EH (cell line): ENCODE results near the gene SLFN13.
"Not testable (repeated sequence)": the region's sequence is repeated elsewhere in the genome, so short reads cannot be mapped to it uniquely, and the experiment has no call there.

ENCODE experiments used
- DNase-seq: peaks from one replicate; pipeline ENCODE4 v3.0.0-alpha.2; 2015; ENCODE audit warnings: low read depth

SLFN13 gene

DNA sequence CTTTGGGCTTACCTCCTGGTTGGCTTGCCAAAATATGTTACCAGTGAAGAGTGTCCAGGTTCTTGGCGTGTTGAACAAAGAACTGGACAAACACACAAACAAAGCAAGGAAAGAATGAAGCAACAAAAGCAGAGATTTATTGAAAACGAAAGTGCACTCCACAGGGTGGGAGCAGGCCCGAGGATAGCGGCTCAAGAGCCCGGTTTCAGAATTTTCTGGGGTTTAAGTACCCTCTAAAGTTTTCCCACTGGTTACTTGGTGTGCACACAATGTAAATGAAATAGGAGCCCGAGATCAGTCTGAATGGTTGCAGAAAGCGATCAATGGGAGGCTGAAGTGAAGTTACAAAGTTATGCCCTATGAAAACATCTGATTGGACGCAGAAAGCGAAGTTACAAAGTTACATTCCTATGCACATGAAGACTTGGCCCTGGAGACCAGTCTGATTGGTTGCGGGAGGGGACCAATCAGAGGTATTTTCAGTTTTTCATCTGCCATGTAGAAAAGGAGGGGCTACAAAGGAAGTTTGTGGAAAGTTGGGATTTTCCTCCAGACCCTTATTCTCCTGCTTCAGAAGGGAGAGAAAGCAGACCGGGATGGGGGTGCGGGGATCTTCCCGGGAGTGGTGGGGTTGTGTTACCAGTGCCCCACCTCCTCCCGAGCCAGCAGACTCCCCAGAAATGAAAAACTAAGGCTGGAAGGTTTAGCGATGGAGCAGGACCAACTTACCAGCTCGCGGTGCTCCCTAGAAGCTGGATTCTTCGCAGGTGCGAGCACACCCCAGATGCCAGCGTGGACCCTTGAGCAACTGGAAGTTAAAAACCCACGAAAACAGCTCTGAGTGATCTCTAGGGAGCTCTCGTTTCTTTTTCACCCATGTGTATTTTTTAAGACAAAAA, 16.1 kb downstream of the SLFN13 start, which contains the start of gene SLFN12:
Gene SLFN12 (minus strand): TSS at position 325 of the 899 bp plus-strand sequence. CDS start 9,472 bp downstream, outside the sequence.
- DNase-seq = peak; percentile 98

DNA sequence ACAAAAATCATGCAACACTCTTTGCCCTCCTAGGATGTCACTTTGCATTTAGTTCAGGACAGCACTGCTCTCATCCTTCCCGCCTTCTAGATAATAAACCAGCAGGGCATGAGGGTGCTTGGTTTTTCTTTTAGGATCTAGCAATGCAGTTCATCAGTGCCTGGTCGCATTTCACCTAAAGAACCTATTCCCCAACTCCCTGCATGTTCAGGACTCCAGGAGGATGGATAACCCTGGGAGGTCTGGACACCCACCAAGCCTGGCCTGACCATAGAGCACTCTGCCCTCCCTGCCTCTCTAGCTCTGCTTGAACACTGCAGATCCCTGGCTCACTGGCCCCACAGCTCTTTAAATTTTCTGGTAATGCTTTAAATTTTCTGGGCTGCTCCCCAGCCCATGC, 18.9 kb downstream of the SLFN13 start:
- DNase-seq = no peak

DNA sequence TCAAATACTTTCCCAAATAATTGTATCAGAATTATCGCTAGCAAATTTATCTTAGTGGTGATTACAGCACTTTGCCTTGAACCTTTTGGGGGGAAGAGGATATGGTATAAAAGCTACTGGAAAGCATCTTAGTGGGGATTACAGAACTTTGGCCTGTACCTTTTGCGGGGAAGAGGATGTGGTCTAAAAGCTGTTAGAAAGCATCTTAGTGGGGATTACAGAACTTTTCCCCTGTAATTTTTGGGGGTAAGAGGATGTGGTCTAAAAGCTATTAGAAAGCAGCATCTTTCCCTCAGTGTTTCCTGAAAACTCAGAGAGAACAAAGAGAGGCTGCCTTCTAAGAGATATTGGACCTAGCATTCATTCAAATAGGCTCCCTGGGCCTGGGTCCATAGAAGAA, 20.3 kb downstream of the SLFN13 start:
- no peak for DNase-seq

DNA sequence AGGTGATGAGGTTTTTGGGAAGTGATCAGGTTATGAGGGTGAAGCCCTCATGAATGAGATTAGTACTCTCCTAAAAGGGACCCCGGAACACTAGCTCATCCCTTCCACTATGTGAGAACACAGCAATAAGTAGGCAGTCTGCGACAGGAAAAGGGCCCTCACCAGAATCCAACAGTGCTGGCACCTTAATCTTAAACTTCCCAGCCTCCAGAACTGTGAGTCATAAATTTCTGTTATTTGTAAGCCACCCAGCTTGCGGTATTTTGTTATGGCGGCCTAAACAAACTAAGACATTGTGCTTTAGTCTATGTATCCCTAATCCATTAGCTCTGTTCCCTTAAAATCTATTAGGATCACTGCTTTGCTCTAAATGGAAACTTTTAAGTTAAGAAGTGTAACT, 24.8 kb downstream of the SLFN13 start:
- peak; percentile 25 for DNase-seq

DNA sequence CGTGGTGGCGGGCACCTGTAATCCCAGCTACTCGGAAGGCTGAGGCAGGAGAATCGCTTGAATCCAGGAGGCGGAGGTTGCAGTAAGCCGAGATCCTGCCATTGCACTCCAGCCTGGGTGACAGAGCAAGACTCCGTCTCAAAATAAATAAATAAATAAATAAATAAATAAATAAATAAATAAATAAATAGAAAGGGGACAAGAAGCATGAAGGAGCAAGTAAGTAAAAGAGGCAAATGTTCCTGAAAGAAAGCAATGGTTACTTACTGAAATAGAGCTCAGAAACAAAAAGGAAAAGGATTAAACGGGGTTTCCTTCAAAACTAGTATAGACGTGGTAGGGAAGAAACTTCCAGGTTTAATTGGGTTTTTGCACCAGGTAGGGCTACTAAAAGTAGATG, 27.5 kb downstream of the SLFN13 start:
- DNase-seq = not testable (repeated sequence)

DNA sequence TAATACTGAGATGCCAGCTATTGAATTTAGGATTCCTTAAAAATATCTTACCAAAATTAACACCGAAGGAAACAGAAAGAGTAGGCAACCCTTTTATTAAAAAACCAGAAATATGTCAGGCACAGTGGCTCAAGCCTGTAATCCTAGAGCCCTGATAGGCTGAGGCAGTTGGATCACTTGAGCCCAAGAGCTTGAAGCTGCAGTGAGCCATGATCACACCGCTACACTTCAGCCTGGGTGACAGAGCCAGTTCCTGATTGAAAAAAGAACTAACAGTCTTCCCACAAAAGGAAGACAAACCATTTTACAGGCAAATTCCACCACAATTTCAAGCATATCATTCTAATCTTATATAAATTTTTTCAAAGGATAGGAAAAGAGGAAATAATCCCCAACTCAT, 31.9 kb downstream of the SLFN13 start:
- no peak for DNase-seq

DNA sequence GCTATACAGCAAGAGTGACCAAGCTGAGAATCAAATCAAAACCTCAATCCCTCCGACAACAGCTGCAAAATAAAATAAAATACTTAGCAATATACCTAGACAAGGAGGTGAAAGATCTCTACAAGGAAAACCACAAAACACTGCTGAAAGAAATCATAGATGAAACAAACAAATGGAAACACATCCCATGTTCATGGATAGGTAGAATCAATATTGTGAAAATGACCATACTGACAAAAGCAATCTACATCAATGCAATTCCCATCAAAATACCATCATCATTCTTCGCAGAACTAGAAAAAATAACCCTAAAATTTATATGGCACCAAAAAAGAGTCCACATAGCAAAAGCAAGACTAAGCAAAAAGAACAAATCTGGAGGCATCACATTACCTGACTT, 33.9 kb downstream of the SLFN13 start:
- DNase-seq = not testable (repeated sequence)

DNA sequence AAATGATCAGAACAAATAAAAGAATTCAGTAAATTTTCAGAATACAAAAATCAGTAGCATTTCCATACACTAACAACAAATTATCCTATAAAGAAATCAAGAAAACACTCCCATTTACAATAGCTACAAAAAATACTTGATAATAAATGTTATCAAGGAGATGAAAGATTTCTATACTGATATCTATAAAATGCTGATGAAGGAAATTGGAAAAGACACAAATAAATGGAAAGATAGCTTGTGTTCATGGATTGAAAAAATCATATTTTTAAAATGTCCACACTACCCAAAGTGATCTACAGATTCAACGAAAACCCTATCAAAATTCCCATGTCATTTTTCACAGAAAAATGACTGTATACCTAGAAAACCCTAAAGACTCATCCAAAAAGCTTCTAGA, 34.3 kb downstream of the SLFN13 start:
- no peak for DNase-seq

DNA sequence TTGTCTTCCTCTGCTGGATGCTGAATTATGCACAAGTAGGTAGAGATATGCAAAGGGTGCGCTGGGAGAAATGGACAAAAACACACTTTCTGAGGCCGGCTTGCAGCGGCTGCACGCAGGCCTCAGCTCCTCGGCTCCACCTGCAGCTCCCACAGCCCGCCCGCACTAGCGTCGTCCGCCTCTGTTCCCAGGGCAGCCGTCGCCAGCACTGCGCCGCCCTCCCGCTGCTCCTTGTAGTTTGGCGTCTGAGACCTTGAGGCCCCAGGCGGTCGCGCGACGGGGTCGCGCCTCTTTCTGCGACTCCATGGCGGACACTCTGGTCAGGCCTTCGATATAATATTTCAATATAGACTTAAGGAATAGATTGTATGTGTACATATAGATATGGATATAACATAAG, 41.0 kb downstream of the SLFN13 start:
- DNase-seq = no peak

DNA sequence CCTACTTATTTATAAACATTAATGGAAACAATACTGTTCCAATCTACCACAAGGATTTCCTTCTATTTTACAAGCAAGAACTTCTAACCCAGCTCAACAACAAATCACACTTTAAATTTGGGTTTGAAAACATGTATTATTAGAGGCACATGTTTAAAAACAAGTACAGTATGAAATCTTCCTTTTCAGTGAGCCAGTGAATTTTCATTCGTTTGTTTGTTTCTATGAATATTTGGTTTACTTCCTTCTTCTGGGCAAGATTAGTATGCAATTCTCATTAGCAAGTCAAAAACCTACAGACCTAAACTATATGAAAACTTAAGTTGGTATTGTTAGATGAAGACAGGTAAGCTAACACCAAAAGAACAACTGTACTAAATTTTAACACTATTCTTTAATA, 42.0 kb downstream of the SLFN13 start:
- no peak for DNase-seq

DNA sequence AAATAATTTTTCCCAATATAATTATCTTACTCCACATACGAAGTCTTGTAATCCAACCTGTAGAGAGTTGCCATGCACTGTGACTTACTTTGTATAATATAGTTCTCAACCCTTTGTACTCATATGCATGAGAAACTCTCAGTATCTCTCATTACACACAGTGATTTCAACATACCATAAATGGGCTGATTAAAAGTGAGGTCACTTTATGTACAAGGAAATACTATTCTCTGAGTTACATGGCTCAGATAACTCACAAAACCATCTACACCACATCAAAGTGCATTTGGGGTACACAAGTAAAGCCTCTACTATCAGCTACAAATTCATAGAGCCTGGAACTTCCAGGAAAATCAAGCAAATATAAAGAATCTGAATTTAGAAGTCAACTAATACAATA, 44.2 kb downstream of the SLFN13 start:
- no peak for DNase-seq

DNA sequence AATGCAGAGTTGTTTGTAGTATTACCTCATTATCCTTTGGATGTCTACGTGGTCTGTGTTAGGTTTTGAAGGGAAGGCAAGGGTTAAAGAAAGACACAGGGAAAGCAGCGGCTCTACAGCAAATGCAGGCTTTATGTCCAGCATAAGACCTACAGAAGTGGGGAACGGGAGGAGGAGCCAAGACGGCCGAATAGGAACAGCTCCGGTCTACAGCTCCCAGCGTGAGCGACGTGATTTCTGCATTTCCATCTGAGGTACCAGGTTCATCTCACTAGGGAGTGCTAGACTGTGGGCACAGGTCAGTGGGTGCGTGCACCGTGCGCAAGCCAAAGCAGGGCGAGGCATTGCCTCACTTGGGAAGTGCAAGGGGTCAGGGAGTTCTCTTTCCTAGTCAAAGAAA, 54.8 kb downstream of the SLFN13 start:
- DNase-seq = not testable (repeated sequence)

DNA sequence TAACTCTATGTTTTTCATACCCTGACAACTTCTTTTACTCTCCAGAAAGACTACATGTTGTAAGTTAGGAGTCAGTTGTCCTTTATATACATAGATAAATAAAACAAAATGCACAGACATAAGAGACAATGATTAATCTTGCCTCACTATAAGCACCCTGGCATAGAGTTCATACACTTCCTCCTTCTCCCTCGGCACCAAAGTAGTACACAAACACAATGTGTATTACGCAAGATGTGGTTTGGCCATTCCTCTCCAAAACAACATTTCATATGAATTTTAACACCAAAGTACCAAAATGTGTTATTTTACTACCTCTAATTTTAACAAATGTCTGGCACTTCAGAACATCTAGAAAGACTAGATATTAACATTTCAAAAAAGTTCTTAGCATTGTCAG, 57.9 kb downstream of the SLFN13 start:
- DNase-seq = no peak

DNA sequence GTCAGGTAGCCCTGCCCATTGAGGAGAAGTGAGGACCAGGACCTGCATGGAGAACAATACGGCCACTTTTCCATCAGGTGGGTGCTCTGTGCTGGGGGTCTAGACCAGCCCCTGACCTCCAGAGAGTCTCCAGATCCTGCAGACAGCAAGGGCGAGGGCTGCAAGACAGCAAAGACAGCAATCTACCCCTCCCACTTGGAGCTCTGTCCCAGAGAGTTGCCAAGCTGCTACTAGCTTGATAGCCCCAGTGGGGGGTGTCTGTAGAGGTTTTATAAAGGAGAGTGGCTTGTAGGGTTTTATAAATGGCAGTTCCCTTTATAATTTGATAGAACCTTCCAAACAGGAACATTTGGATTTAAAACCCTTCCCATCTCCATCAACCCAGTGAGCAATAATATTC, 58.4 kb downstream of the SLFN13 start:
- no peak for DNase-seq

DNA sequence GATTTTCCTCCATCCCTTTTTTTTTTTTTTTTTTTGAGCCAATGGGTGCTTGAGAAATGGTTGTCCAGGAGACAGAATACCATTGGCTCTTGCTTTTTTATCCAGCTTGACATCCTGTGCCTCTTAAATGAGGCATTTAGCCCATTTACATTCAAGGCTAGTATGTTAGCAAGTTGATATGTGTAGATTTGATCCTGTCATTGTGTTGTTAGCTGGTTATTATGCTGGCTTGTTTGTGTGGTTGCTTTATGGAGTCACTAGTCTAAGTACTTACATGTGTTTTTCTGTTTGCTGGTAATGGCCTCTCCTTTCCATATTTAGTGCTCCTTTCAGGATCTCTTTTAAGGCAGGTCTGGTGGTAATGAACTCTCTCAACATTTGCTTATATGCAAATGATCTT, 61.1 kb downstream of the SLFN13 start:
- no peak for DNase-seq
